Measurements from ENCODE around the gene GAS2. TPM values are rescaled to one million over a fixed set of nuclear protein-coding genes. Genes with fewer than 3 reads are reported as not detected.

Gene GAS2
- total and polyA plus RNA-seq, 2 donors (not counting 3 experiments of a cell fraction or from before 2014, with no cell fraction given): 0.54 to 0.88 TPM

DNA sequence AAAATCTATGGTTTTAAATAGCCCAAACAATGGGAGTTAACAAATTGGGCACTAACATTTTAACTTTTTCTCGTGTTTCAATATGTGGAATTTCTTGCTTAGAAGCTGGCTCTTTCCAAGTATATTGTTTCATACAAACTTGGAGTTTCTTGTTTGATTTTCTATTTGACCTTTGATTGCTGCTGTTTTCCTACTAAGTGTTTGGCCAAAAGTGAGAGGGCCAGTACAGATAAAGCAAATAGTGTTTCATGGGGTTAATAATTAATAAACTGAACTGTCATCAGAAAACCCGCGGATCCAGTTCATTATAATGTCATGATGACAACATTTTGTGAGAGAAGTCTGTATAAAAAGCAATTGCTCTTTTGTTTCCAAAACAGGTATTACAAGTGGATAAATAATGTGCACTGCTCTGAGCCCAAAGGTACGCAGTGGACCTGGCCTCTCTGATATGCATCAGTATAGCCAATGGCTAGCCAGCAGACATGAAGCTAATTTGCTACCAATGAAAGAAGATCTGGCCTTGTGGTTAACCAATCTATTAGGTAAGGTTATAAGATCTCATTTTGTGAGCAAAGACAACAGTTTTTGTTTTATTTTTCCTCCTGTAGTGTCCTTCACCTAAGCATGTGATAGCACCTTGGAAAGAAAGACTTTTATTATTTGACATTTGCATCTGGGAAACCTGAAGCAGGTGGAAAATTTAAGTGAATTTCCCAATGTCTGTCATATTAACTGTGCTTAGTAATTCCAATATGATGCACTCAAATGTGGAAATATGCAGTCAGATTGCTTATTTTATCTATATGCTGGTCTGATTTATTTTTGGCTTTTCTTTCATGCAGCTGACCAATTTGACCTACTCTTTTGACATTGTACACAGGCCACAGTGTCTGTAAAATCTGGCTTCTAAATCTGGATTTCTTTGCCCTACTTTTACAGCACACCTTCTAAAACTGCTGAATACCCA, 8.3 kb downstream of the GAS2 start:
- no peaks in the 10 kb centered on the region for H3K9me3 ChIP-seq (replicated peaks; ENCODE audit: control insufficient read depth, insufficient read depth, low read length)
- POLR2A ChIA-PET: no interaction called here
- no peak for FAIRE-seq
- H3K4me1 ChIP-seq (ENCODE audit: control insufficient read depth, extremely low read depth, insufficient read depth, low read length): no peaks in the 10 kb centered on the region
- CTCF ChIA-PET: interaction anchor here (1.5 kb wide), 1 partner anchor 10 kb away, joined by 5 read pairs; no protein-coding TSS in a partner anchor
- H3K9me1 ChIP-seq (replicated peaks; ENCODE audit: control insufficient read depth, extremely low read depth, insufficient read depth, low read length): no peaks in the 10 kb centered on the region
- H3K4me2 ChIP-seq (ENCODE audit: insufficient read depth, low read length): no peak overlapping the region
- H3K36me3 ChIP-seq (ENCODE audit: control insufficient read depth in 2 of 2, extremely low read depth in 1 of 2, insufficient read depth in 2 of 2, low read length in 2 of 2): no peaks in the 10 kb centered on the region
- intact Hi-C loops (cut with micrococcal nuclease) (no loop called here), dilution Hi-C loops (cut with MboI; ENCODE audit: extremely low pct_ligation_motif_present, low sequenced_read_pairs) (no loop called here)
- H2AFZ ChIP-seq (ENCODE audit: low read depth, low read length): no peak overlapping the region
- no peak overlapping the region for H3K9ac ChIP-seq (replicated peaks; ENCODE audit: extremely low read depth, insufficient read depth, low read length)
- H4K20me1 ChIP-seq (replicated peaks; ENCODE audit: control insufficient read depth, extremely low read depth, insufficient read depth, low read length): no peaks in the 10 kb centered on the region
- DNase-seq (ENCODE audit: low read depth, low spot score): no peak
- peaks cover 12 to 37% of the 10 kb centered on the region in 2 experiments for H3K27me3 ChIP-seq (ENCODE audit: control insufficient read depth in 2 of 2, insufficient read depth in 2 of 2, low read length in 2 of 2)
- H3K79me2 ChIP-seq (ENCODE audit: control insufficient read depth, insufficient read depth, low read length): no peaks in the 10 kb centered on the region
- BruUV-seq (replicated peaks): no TSS peak
- TF ChIP-seq FOS (IDR thresholded peaks at IDR 0.05; ENCODE audit: borderline replicate concordance, insufficient read depth, low read length): no peak
- no peak for TF ChIP-seq JUN (IDR thresholded peaks at IDR 0.05; ENCODE audit: borderline replicate concordance, insufficient read depth, insufficient read length, low read depth)
- TF ChIP-seq, protein P1, sequence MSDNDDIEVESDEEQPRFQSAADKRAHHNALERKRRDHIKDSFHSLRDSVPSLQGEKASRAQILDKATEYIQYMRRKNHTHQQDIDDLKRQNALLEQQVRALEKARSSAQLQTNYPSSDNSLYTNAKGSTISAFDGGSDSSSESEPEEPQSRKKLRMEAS (IDR thresholded peaks at IDR 0.05; ENCODE audit: insufficient read depth, insufficient read length): no peak
- TF ChIP-seq POLR2A (IDR thresholded peaks at IDR 0.05; ENCODE audit: low read depth, low read length): no peak
- TF ChIP-seq GATA2 (IDR thresholded peaks at IDR 0.05; ENCODE audit: insufficient read depth, insufficient read length, low read depth, low read length): no peak
- TF ChIP-seq EZH2 (IDR thresholded peaks at IDR 0.05; ENCODE audit: borderline replicate concordance, low read depth, low read length, severe bottlenecking): no peak
- no peak for TF ChIP-seq POLR2AphosphoS5 (IDR thresholded peaks at IDR 0.05; ENCODE audit: insufficient read depth, low read depth, low read length)
- TF ChIP-seq CTCF (IDR thresholded peaks at IDR 0.05; ENCODE audit: extremely low read depth in 1 of 2, insufficient read depth in 1 of 2, low read depth in 1 of 2, low read length in 2 of 2): no peak
- no peak for TF ChIP-seq MYC (IDR thresholded peaks at IDR 0.05; ENCODE audit: low read depth, low read length)
- no peak overlapping the region for H3K4me3 ChIP-seq (replicated peaks in 1 of 3; ENCODE audit: insufficient read depth in 1 of 3, low read depth in 1 of 3, low read length in 3 of 3)
- H3K27ac ChIP-seq (ENCODE audit: insufficient read depth, low read depth, low read length): no peak overlapping the region
